A673 (cell line): Measurements from ENCODE around the gene DMRT3. TPM values are rescaled to one million over a fixed set of nuclear protein-coding genes. Genes with fewer than 3 reads are reported as not detected.

Source experiments
- BruUV-seq: library from RNA; stranded (reverse); fragments of 400-500 nt; replicated peaks from 2 replicates; lab custom pipeline; 2021; lab: Mats Ljungman, UMichigan
- CTCF ChIA-PET: fragments of 300-600 bp; sonication (Branson Sonifier 250); formaldehyde crosslinking; loops from one replicate; lab custom pipeline; 2022; ENCODE audit warnings: antibody characterized with exemption; lab: Charles Lee
- POLR2A ChIA-PET: fragments of 300-600 bp; sonication (Branson Sonifier 250); formaldehyde crosslinking; loops from one replicate; lab custom pipeline; 2022; ENCODE audit warnings: antibody characterized with exemption; ENCODE audit not compliant: low non-redundant PET; lab: Charles Lee
- DNase-seq: peaks from one replicate; pipeline ENCODE4 v3.0.0-alpha.2; 2015; ENCODE audit warnings: low spot score
- H3K27ac ChIP-seq: fragments of 200-600 bp; sonication (generic); 2 replicates; pipeline ENCODE4 v1.5.1; 2016; ENCODE audit warnings: mixed run types, low read depth, mild to moderate bottlenecking, mixed read lengths, antibody characterized with exemption, low read length; ENCODE audit not compliant: poor library complexity, severe bottlenecking
- H3K27me3 ChIP-seq: fragments of 200-600 bp; sonication (generic); replicated peaks from 2 replicates; pipeline ENCODE4 v1.6.1; 2017; ENCODE audit warnings: mixed run types, low read depth, mild to moderate bottlenecking, mixed read lengths, antibody characterized with exemption, low read length; ENCODE audit not compliant: insufficient read depth, poor library complexity
- H3K36me3 ChIP-seq: fragments of 200-600 bp; sonication (generic); 2 replicates; pipeline ENCODE4 v1.6.1; 2016; ENCODE audit warnings: mixed run types, mild to moderate bottlenecking, mixed read lengths, antibody characterized with exemption, low read length; ENCODE audit not compliant: insufficient read depth, poor library complexity, severe bottlenecking
- H3K4me1 ChIP-seq: fragments of 200-600 bp; sonication (generic); 2 replicates; pipeline ENCODE4 v1.6.1; 2017; ENCODE audit warnings: mixed run types, mild to moderate bottlenecking, mixed read lengths, antibody characterized with exemption, low read length; ENCODE audit not compliant: insufficient read depth, poor library complexity, severe bottlenecking
- H3K4me3 ChIP-seq: fragments of 200-600 bp; sonication (generic); 2 replicates; pipeline ENCODE4 v1.5.1; 2016; ENCODE audit warnings: low read depth, mixed run types, mild to moderate bottlenecking, mixed read lengths, low read length; ENCODE audit not compliant: poor library complexity, severe bottlenecking
- H3K9me3 ChIP-seq: fragments of 200-600 bp; sonication (generic); 2 replicates; pipeline ENCODE4 v1.6.1; 2016; ENCODE audit warnings: mixed run types, low read depth, mild to moderate bottlenecking, mixed read lengths, antibody characterized with exemption, low read length; ENCODE audit not compliant: poor library complexity, severe bottlenecking
- CTCF ChIP-seq: fragments of 300-800, 200-600 bp; sonication (generic); conservative IDR thresholded peaks from 2 replicates; pipeline ENCODE4 v1.5.1; 2017; ENCODE audit warnings: low read depth, mild to moderate bottlenecking, antibody characterized with exemption, low read length, moderate library complexity, mixed read lengths
- EZH2 ChIP-seq: fragments of 200-600 bp; sonication (generic); IDR thresholded peaks from 2 replicates; pipeline ENCODE4 v1.6.1; 2017; ENCODE audit warnings: borderline replicate concordance, low read depth, mild to moderate bottlenecking, mixed read lengths, antibody characterized with exemption, low read length; ENCODE audit not compliant: poor library complexity, severe bottlenecking
- intact Hi-C: fragments of 100-400 bp; cut with micrococcal nuclease; formaldehyde crosslinking; loops from one replicate; pipeline ENCODE4 v1.10.0; 2022; ENCODE audit not compliant: unreplicated experiment
- total RNA-seq: library from RNA; stranded (reverse); gene quantifications from 2 replicates; pipeline ENCODE4 v1.2.3, GENCODE V29; 2021

DMRT3 gene
- total RNA-seq, 1 experiment from 2014 or later, result not detected

GRCh38 chr9:981491-981898, 5.0 kb downstream of the DMRT3 start:
- TF ChIP-seq CTCF (no peak), EZH2 (no peak)
- no peak overlapping the region for H3K27ac ChIP-seq
- no peaks in the 10 kb centered on the region for H3K36me3 ChIP-seq
- H3K4me3 ChIP-seq, result no peak overlapping the region
- DNase-seq, result no peak
- no peaks in the 10 kb centered on the region for H3K9me3 ChIP-seq
- POLR2A ChIA-PET, result no interaction called here
- H3K4me1 ChIP-seq, result no peaks in the 10 kb centered on the region
- peaks cover 97% of the 10 kb centered on the region for H3K27me3 ChIP-seq
- intact Hi-C loops, result no loop called here
- CTCF ChIA-PET, result no interaction called here
- no TSS peak for BruUV-seq

GRCh38 chr9:982394-983230, 6.2 kb downstream of the DMRT3 start:
- H3K36me3 ChIP-seq, result no peaks in the 10 kb centered on the region
- POLR2A ChIA-PET, result no interaction called here

GRCh38 chr9:994005-994404, 17.6 kb downstream of the DMRT3 start:
- ChIA-PET CTCF (no interaction called here), POLR2A (no interaction called here)
- Histone ChIP-seq H3K27me3 (peaks cover 62% of the 10 kb centered on the region), H3K27ac (no peak overlapping the region), H3K4me1 (no peaks in the 10 kb centered on the region), H3K4me3 (no peak overlapping the region), H3K36me3 (no peaks in the 10 kb centered on the region), H3K9me3 (peaks cover 2% of the 10 kb centered on the region)
- DNase-seq, result no peak
- no TSS peak for BruUV-seq
- TF ChIP-seq EZH2, result no peak
- no peak for TF ChIP-seq CTCF
- intact Hi-C loops, result no loop called here

More at GRCh38 chr9:982394-983230, 6.2 kb downstream of the DMRT3 start:
- intact Hi-C loops, result no loop called here
- Histone ChIP-seq H3K4me1 (no peaks in the 10 kb centered on the region), H3K9me3 (no peaks in the 10 kb centered on the region), H3K27me3 (peaks cover 95% of the 10 kb centered on the region), H3K4me3 (no peak overlapping the region), H3K27ac (no peak overlapping the region)
- BruUV-seq, result no TSS peak
- TF ChIP-seq EZH2, result peak; percentile 41
- TF ChIP-seq CTCF, result no peak
- CTCF ChIA-PET, result no interaction called here
- no peak for DNase-seq
